ENCODE measurements around the gene PRKAR1B. TPM values are rescaled to one million over a fixed set of nuclear protein-coding genes. Genes with fewer than 3 reads are reported as not detected.
A peak's percentile ranks its signal among the peaks of the same experiment; 100 is the strongest.

PRKAR1B gene
- total and polyA plus RNA-seq, 2 donors (not counting 1 experiment from before 2014, with no cell fraction given) = 4.5 to 8.6 TPM

GRCh38 chr7:593324-594115, 133.6 kb downstream of the PRKAR1B start:
- peak overlapping the region; percentile 23 for H3K9ac ChIP-seq (ENCODE audit: low read length)
- DNase-seq = peak; percentile 22

More at GRCh38 chr7:593324-594115, 133.6 kb downstream of the PRKAR1B start:
- peak; percentile 36 for ATAC-seq (ENCODE audit: low read depth)
- H3K27me3 ChIP-seq (replicated peaks in 1 of 4; ENCODE audit: control extremely low read depth in 1 of 4, control insufficient read depth in 3 of 4, insufficient read depth in 4 of 4, low read length in 3 of 4) = no peaks in the 10 kb centered on the region
- peak overlapping the region; percentile 10 for H2AFZ ChIP-seq (ENCODE audit: insufficient read depth, low read depth, low read length, poor library complexity, severe bottlenecking)
- H3K9me3 ChIP-seq (ENCODE audit: control extremely low read depth in 1 of 3, control insufficient read depth in 2 of 3, insufficient read depth in 1 of 3, low read length in 2 of 3) = peaks cover 0 to 21% (median 3%) of the 10 kb centered on the region in 3 donors
- H3K27ac Mint-ChIP-seq = no peak overlapping the region
- H3K4me2 ChIP-seq (replicated peaks; ENCODE audit: low read depth, low read length, poor library complexity, severe bottlenecking) = peak overlapping the region; percentile 60
- TF ChIP-seq EZH2 (IDR thresholded peaks at IDR 0.05; ENCODE audit: borderline replicate concordance, insufficient read depth, low read depth, low read length, poor library complexity, severe bottlenecking) (no peak), CTCF (IDR thresholded peaks at IDR 0.05) (no peak)
- H3K4me1 ChIP-seq (ENCODE audit: control insufficient read depth in 2 of 2, insufficient read depth in 2 of 2, low read length in 2 of 2) = peaks cover 12 to 17% of the 10 kb centered on the region in 2 donors
- intact Hi-C loops (cut with micrococcal nuclease) = no loop called here
- CTCF ChIA-PET = no interaction called here
- peak overlapping the region; percentile 50 for H3K4me3 Mint-ChIP-seq
- H3K79me2 ChIP-seq (ENCODE audit: control insufficient read depth, insufficient read depth, low read length) = no peaks in the 10 kb centered on the region
- POLR2A ChIA-PET = no interaction called here
- H3K4me1 Mint-ChIP-seq = peaks cover 19% of the 10 kb centered on the region
- 37% methylated on average over 31 of the region's 34 CpGs for WGBS (ENCODE audit: insufficient coverage)
- no peak overlapping the region for H3K4me3 ChIP-seq (ENCODE audit: control extremely low read depth in 1 of 5, extremely low read depth in 1 of 5, insufficient read depth in 1 of 5, low read depth in 2 of 5, low read length in 4 of 5)
- H3K27me3 Mint-ChIP-seq = no peaks in the 10 kb centered on the region
- no peak overlapping the region for H3K27ac ChIP-seq (ENCODE audit: low read length in 2 of 2)
- H4K20me1 ChIP-seq (ENCODE audit: control insufficient read depth, insufficient read depth, low read length, poor library complexity, severe bottlenecking) = no peaks in the 10 kb centered on the region
- H3K9me3 Mint-ChIP-seq (ENCODE audit: insufficient read depth) = peaks cover 4% of the 10 kb centered on the region
- H3K36me3 ChIP-seq (replicated peaks in 1 of 2; ENCODE audit: control extremely low read depth in 1 of 2, control insufficient read depth in 1 of 2, extremely low read depth in 1 of 2, insufficient read depth in 2 of 2, low read length in 1 of 2) = no peaks in the 10 kb centered on the region

All from B cell (primary cell).